ENCODE data around the gene CENPT. TPM values are rescaled to one million over a fixed set of nuclear protein-coding genes. Genes with fewer than 3 reads are reported as not detected.

Gene CENPT
- total and polyA plus RNA-seq, 2 donors (not counting 3 experiments of a cell fraction or from before 2014, with no cell fraction given): 60.3 to 61.3 TPM

GRCh38 chr16:67825906-67826305 lies 21.6 kb downstream of the CENPT start:
- ChIA-PET CTCF (interaction anchor here (3.9 kb wide), 1 partner anchor 10 kb away, joined by 31 read pairs; no protein-coding TSS in a partner anchor), POLR2A (no interaction called here)
- dilution Hi-C loops (cut with MboI; ENCODE audit: extremely low pct_ligation_motif_present, low sequenced_read_pairs) (no loop called here), intact Hi-C loops (cut with micrococcal nuclease) (no loop called here)
- BruUV-seq (replicated peaks): no TSS peak
- Histone ChIP-seq H3K9me3 (replicated peaks; ENCODE audit: control insufficient read depth, insufficient read depth, low read length) (no peaks in the 10 kb centered on the region), H3K27me3 (ENCODE audit: control insufficient read depth in 2 of 2, insufficient read depth in 2 of 2, low read length in 2 of 2) (no peaks in the 10 kb centered on the region), H3K4me3 (replicated peaks in 1 of 3; ENCODE audit: insufficient read depth in 1 of 3, low read depth in 1 of 3, low read length in 3 of 3) (no peak overlapping the region), H4K20me1 (replicated peaks; ENCODE audit: control insufficient read depth, extremely low read depth, insufficient read depth, low read length) (no peaks in the 10 kb centered on the region), H2AFZ (ENCODE audit: low read depth, low read length) (no peak overlapping the region), H3K9me1 (replicated peaks; ENCODE audit: control insufficient read depth, extremely low read depth, insufficient read depth, low read length) (no peaks in the 10 kb centered on the region), H3K9ac (replicated peaks; ENCODE audit: extremely low read depth, insufficient read depth, low read length) (no peak overlapping the region), H3K36me3 (ENCODE audit: control insufficient read depth in 2 of 2, extremely low read depth in 1 of 2, insufficient read depth in 2 of 2, low read length in 2 of 2) (peaks cover under 1 to 27% of the 10 kb centered on the region in 2 experiments), H3K79me2 (ENCODE audit: control insufficient read depth, insufficient read depth, low read length) (no peaks in the 10 kb centered on the region), H3K4me1 (ENCODE audit: control insufficient read depth, extremely low read depth, insufficient read depth, low read length) (no peaks in the 10 kb centered on the region), H3K27ac (ENCODE audit: insufficient read depth, low read depth, low read length) (no peak overlapping the region), H3K4me2 (ENCODE audit: insufficient read depth, low read length) (no peak overlapping the region)
- no peak for TF ChIP-seq CTCF (IDR thresholded peaks at IDR 0.05; ENCODE audit: extremely low read depth in 1 of 2, insufficient read depth in 1 of 2, low read depth in 1 of 2, low read length in 2 of 2)
- TF ChIP-seq GATA2 (IDR thresholded peaks at IDR 0.05; ENCODE audit: insufficient read depth, insufficient read length, low read depth, low read length): no peak
- no peak for DNase-seq (ENCODE audit: low read depth, low spot score)
- FAIRE-seq: no peak

GRCh38 chr16:67825119-67825518 lies 22.4 kb downstream of the CENPT start:
- Histone ChIP-seq H3K27me3 (ENCODE audit: control insufficient read depth in 2 of 2, insufficient read depth in 2 of 2, low read length in 2 of 2) (no peaks in the 10 kb centered on the region), H3K4me1 (ENCODE audit: control insufficient read depth, extremely low read depth, insufficient read depth, low read length) (no peaks in the 10 kb centered on the region), H3K4me2 (ENCODE audit: insufficient read depth, low read length) (no peak overlapping the region), H4K20me1 (replicated peaks; ENCODE audit: control insufficient read depth, extremely low read depth, insufficient read depth, low read length) (no peaks in the 10 kb centered on the region), H3K9ac (replicated peaks; ENCODE audit: extremely low read depth, insufficient read depth, low read length) (no peak overlapping the region), H3K4me3 (replicated peaks in 1 of 3; ENCODE audit: insufficient read depth in 1 of 3, low read depth in 1 of 3, low read length in 3 of 3) (no peak overlapping the region), H2AFZ (ENCODE audit: low read depth, low read length) (no peak overlapping the region), H3K36me3 (ENCODE audit: control insufficient read depth in 2 of 2, extremely low read depth in 1 of 2, insufficient read depth in 2 of 2, low read length in 2 of 2) (peaks cover 0 to 19% of the 10 kb centered on the region in 2 experiments), H3K9me3 (replicated peaks; ENCODE audit: control insufficient read depth, insufficient read depth, low read length) (no peaks in the 10 kb centered on the region), H3K79me2 (ENCODE audit: control insufficient read depth, insufficient read depth, low read length) (no peaks in the 10 kb centered on the region), H3K27ac (ENCODE audit: insufficient read depth, low read depth, low read length) (no peak overlapping the region), H3K9me1 (replicated peaks; ENCODE audit: control insufficient read depth, extremely low read depth, insufficient read depth, low read length) (no peaks in the 10 kb centered on the region)
- intact Hi-C loops (cut with micrococcal nuclease): no loop called here
- FAIRE-seq (no peak), DNase-seq (ENCODE audit: low read depth, low spot score) (no peak)
- no TSS peak for BruUV-seq (replicated peaks)
- dilution Hi-C loops (cut with MboI; ENCODE audit: extremely low pct_ligation_motif_present, low sequenced_read_pairs): no loop called here
- TF ChIP-seq POLR2A (IDR thresholded peaks at IDR 0.05; ENCODE audit: low read depth, low read length): no peak
- no peak for TF ChIP-seq MYC (IDR thresholded peaks at IDR 0.05; ENCODE audit: low read depth, low read length)
- TF ChIP-seq GATA2 (IDR thresholded peaks at IDR 0.05; ENCODE audit: insufficient read depth, insufficient read length, low read depth, low read length): no peak
- no peak for TF ChIP-seq CTCF (IDR thresholded peaks at IDR 0.05; ENCODE audit: extremely low read depth in 1 of 2, insufficient read depth in 1 of 2, low read depth in 1 of 2, low read length in 2 of 2)
- POLR2A ChIA-PET: no interaction called here
- CTCF ChIA-PET: interaction anchor here (3.9 kb wide), 1 partner anchor 9 kb away, joined by 31 read pairs; no protein-coding TSS in a partner anchor
